NCI-H1105 treated with DMSO at 0.1 percent for 48 hours (cell line): Measurements from ENCODE around the gene CARD9.

ENCODE experiments used
- DNase-seq: peaks from one replicate; lab custom pipeline; 2025; lab: John Stamatoyannopoulos, UW

The CARD9 gene

DNA sequence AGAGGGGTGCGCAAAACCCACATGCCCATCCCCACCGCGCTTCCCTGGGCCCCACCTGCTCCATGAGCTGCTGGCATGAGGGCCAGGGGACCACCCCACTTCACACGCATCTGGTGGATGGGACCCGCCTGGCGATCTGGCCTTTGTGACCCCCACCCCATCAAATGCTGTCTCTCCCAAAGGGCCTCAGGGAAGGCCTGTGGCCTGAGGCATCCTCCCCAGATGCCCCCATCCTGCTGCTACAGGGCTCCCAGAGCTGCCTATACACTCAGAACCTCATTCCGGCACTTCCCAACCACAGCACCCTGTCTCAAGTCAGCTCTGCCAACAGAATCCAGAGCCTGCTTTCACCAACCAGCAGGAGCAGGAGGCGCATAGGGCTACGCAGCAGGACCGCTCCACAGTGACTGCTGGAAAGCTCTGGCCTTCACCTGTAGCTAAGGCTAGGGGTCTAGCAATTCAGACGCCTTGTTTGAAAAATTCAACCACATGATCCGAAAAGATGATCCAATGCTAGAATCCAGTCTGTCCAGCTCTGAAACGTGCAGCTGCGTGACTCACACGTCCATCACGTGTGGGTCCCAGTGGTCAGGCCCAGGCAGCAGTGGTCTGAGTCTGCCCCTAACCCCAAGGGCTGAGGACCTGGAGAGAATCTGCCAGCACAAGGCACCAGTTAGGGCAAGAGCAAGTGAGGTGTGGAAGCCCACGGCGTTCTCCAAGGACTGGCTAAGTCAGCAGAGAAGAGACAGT, 27.9 kb upstream of the CARD9 start:
- no peak for DNase-seq

GRCh38 chr9:136400038-136400834, 26.8 kb upstream of the CARD9 start, which contains the start of gene SNAPC4:
Gene SNAPC4 (minus strand): TSS chr9:136400170. CDS start chr9:136398428, 1,742 bp downstream.
- DNase-seq: peak; percentile 82

- no peak for DNase-seq
Measured at GRCh38 chr9:136399176-136400037, 25.9 kb upstream of the CARD9 start.

DNA sequence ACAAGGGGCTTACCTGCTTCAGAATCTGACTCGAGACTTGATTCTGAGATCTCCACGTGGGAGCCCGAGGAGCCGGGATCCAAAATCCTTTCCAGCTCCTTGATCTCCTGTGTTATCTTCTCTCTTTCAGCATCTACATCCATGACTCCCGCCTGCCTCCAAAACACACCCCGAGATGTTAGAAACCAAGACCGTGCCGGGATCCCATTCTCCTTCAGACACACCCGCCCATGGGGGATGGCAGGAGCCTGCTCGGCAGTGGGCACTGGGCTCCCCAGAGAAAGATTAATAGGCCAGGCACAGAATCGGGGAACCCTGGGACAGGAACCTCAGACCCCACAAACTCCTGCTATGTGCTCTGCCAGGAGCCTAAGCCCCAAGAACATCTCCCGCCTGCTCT, 24.8 kb upstream of the CARD9 start:
- no peak for DNase-seq

- no peak for DNase-seq
Measured at GRCh38 chr9:136397643-136398042, 24.2 kb upstream of the CARD9 start.

DNA sequence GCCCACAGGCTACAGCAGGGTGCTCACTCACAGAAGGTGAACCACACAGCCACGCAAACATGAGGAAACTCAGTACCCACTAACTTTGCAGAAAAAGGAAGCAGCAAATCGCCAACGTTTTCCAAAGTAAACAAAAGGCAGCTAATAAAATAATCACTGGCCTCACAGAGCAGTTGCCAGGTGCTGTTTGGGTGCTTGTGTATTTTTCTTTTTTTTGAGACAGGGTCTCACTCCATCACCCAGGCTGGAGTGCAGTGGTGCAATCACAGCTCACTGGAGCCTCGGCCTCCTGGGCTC, 22.7 kb upstream of the CARD9 start:
- DNase-seq: no peak

DNA sequence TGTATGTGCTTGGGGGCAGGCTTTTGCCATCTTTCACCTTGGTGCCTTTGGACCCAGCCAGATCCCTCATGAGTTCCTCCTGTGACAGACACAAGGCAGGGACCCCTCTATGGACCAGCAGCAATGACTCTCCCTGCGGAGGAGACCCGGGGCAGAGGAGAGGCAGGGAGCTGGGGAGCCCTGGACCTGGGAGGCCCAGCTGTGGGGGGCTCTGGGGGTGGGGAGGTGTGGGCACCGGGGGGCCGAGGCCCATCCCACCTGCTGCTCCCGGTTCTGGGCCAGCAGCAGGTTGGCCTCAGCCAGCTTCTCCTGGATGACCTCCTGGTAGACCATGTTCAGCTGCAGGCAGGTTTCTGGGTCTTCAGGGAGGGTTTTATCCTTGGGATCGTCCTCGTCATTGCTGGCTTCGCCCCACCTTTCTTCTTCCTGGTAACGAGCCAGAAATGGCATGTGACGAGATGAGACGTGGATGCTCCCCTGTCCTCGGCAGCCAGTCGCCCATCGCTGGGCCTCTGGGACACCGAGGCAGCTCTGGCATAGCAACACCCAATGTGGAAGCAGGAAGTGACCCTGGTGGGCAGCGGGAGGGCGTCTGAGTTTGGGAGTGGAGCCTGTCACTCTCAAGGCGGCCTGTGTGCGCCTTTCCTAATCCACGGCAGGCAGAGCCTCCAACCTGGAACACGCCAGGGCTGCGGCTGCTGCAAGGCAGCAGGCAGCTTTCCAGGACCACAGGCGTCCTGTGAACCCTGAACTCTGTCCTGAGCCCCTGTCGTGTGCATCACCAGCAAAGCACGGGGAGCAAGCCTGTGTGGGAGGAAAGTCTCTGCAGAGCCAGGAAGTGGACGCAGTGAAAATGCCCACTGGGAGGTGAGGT, 22.1 kb upstream of the CARD9 start:
- DNase-seq: no peak

GRCh38 chr9:136395020-136395340, 21.5 kb upstream of the CARD9 start:
- no peak for DNase-seq

- DNase-seq: no peak
Measured at GRCh38 chr9:136394312-136395019, 21.0 kb upstream of the CARD9 start.

DNA sequence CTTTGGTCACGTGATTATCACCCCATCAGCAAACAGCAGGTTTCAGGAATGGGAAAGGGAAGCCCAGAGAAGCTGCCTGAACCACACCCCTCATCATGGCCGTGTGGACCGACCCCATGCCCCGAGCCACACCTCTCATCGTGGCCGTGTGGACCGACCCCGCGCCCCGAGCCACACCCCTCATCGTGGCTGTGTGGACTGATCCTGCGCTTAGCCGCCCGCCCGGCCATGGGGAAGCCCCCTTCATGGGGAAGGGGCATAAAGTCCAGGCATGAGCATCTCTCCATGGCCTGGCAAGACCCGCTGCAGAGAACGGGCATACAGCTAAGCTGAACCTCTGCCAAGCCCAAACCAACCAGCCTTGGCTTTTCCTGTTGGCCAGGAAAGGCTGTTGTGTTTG, 20.1 kb upstream of the CARD9 start:
- no peak for DNase-seq

DNA sequence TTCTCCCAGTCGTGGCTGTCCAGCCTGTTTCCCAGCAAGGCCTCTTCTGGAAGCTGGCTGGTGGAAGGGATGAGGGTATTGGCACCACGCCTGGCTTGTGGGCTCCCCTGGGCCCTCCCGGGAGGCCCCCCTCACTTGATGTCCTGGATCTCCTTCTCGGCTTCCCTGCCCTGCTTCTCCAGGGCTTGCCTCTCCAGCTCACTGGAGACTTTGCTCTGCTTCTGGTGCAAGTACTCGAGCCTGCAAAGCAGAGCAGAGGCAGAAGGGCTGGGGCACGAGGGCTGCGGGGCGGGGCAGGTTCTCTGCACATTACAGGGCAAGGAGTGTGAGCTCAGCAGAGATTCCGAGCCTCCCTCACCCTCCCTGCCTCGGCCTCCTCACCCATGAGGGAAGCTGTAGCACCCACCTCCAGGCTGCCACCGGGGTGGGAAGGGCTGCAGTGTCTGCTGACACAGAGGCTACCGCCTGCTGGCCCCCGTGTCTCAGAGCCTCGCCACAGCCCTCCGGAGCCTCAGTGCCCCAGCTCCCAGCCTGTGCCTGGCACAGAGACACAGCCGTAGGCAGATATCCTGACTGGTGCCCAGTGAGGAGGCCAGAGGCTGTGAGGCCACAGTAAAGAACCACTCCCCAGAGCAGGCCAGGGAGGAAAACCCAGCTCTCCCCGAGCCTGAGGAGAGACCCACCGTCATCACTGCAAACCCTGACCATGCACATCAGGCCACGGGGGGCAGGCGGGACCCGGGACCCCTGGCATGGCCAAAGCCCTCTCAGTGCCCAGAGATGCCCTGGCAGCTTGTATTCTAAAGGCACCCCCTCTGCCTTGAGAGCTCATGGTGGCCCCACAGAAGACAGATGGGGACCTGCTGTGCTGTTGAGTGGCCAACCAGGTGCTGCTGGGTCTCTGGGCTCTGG, 19.3 kb upstream of the CARD9 start:
- DNase-seq: no peak

DNA sequence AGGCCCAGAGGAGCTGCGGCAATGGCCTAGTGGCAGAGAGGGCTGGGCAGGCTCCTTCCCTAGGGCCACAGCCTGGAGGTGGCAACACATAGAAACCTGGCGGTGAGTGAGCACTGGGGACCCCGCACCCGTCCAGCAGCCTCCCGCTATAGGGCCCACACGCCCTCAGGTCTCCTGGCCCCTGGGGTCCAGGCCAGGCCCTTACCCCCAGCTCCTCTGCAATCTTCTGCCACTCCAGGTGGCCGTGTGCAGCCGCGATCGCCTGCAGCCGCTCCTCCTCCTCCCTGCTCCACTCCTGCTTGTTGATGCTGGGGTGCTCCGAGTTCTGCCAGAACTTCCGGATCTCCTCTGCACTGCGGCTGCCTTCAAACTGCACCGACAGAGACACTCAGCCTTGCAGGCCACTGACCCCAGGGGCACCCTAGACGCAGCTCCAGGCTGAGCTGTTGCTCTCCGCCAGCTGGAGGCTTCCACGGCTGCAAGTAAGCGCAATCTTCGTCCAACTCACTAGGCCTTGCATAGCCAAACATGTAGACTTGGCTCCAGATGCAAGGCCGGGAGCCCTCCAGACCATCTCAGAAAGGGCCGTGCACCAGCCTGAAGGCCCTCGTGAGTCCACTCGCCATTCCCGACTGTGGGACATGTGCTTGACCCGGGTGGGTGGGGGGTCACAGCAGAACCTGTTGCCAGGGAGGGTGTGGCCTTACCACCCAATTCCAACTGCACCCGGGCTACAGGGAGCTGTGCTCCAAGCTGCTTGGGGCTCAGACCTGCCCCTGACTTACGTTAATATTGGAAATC, 18.5 kb upstream of the CARD9 start:
- no peak for DNase-seq

DNA sequence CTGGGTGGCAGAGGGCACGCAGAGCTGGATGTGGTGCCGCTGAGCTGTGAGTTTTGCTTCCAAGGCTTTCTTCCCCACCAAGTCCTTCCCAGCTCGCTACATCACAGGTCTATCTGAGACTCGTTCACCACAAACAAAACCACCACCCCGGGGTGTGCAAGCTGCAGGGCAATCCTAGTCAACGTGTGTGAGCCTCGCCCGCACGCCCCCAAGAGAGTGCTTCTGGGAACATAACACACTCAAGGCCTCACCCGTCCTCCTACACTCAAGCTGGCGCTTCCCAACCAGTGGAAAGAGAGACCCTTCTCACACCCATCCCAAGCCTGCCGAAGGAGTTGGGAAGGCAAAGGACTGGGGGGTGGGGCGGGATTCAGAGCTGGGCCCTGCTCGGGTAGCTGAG, 15.9 kb upstream of the CARD9 start:
- no peak for DNase-seq

- no peak for DNase-seq
Measured at GRCh38 chr9:136387217-136387616, 13.7 kb upstream of the CARD9 start.

DNA sequence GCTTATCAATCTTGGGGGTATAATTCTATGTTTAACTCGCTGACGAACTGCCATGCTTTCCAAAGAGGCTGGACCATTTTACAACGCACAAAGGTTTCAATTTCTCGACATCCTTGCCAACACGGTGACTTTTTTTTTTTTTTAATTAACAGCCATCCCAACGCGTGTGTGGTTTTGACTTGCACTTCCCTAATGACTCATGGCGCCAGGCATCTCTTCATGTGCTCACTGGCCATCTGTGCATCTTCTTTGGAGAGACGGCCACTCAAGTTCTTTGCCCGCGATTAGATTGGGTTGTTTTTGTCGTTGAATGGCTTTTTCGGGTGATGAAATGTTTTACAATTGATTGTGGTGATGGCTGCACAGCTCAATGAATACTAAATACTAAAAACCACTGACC, 12.5 kb upstream of the CARD9 start:
- DNase-seq: no peak

- DNase-seq: no peak
Measured at GRCh38 chr9:136385015-136385414, 11.5 kb upstream of the CARD9 start.

DNA sequence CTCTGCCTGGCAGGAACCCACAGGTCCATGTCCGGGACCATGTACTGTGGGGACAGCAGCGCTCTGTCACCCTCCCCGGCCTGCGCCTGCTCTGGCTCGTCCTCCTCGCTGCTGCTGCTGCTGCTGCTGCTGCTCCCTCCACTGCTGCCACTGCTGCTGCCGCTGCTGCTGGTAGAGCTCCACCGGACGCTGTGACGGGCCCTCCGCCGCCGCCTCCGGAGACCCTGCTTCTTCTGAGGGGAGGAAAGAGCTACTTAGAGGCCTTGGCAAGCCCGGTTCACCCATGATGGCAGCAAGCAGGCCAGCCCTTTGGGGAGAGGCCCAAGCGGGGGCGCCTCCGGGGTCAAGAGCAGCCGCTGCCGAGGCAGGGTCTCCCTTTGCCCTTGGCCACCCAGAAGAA, 10.0 kb upstream of the CARD9 start:
- DNase-seq: no peak

DNA sequence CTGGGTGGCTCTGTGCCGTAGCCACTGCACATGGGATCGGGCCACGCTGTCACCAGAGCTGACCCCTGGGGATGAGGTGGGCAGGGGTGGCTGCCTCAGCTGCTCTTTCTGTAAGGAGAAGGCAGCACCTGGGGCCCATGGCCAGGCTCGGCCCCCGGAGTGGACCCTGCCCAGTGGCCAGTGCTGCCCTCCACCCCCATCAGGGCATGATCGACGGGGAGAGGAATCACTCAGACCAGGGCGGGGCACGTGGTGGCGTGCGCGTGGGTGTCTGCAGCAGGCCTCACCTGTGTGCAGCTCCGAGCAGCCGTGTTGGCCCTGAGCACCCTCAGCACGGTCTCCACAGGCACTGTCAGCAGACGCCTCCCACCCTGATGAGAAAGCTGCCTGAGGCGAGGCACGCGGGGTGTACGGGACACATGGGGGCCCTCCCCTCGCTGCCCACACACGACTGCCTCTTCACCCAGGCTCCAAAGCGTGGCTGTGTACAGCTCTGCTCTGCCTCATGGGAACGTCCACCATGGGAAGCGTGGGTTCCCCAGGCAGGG, 8.6 kb upstream of the CARD9 start:
- DNase-seq: no peak

DNA sequence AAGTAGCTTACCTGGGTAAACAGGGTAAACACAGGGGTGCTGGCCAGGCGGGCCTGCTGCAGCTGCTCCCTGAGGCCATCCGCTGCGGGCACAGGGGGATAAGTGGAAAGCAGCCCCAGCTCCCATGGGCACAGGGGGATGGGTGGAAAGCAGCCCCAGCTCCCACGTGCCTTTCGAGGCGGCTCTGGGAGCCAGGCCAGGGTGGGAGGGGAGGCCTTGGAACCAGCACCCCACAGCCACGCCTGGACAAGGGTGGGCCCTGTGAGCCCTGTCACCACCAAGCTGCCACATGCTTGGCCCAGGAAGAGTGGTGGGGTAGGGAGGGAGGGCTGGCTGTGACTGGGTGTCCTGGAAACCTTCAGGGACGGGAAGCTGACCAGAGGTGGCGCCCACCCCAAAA, 7.8 kb upstream of the CARD9 start:
- DNase-seq: no peak
